Panc1 (cell line): ENCODE measurements around the gene SGCA. TPM values are rescaled to one million over a fixed set of nuclear protein-coding genes. Genes with fewer than 3 reads are reported as not detected.

ENCODE experiments used
- ATAC-seq: fragments of 200-7000 bp; cut with Tn5 transposase; 2 replicates; pipeline ENCODE4 v1.9.1; 2020; ENCODE audit warnings: mild to moderate bottlenecking, moderate library complexity
- BruUV-seq: library from RNA; stranded (reverse); fragments of 400-500 nt; replicated peaks from 2 replicates; lab custom pipeline; 2021; lab: Mats Ljungman, UMichigan
- CTCF ChIA-PET: fragments of 300-600 bp; sonication (Branson Sonifier 250); formaldehyde crosslinking; loops from one replicate; lab custom pipeline; 2022; ENCODE audit warnings: antibody characterized with exemption; lab: Charles Lee
- POLR2A ChIA-PET: fragments of 300-600 bp; sonication (Branson Sonifier 250); formaldehyde crosslinking; loops from one replicate; lab custom pipeline; 2022; ENCODE audit warnings: antibody characterized with exemption; lab: Charles Lee
- DNase-seq: peaks from one replicate; pipeline ENCODE4 v3.0.0-alpha.2; 2010; ENCODE audit warnings: low read depth, low spot score
- H3K27ac ChIP-seq: 2 replicates; pipeline ENCODE4 v1.5.1; 2011; ENCODE audit warnings: mild to moderate bottlenecking, low read length, inconsistent platforms
- H3K27me3 ChIP-seq: fragments of 200-500 bp; sonication (Bioruptor generic); 2 replicates; pipeline ENCODE4 v1.6.0; 2014; ENCODE audit warnings: low read length, inconsistent platforms; ENCODE audit not compliant: control insufficient read depth, insufficient read depth
- H3K36me3 ChIP-seq: fragments of 200-500 bp; sonication (Bioruptor generic); 2 replicates; pipeline ENCODE4 v1.5.1; 2014; ENCODE audit warnings: inconsistent platforms, mild to moderate bottlenecking, low read length, moderate library complexity; ENCODE audit not compliant: control insufficient read depth, insufficient read depth
- H3K4me1 ChIP-seq: 2 replicates; pipeline ENCODE4 v1.5.1; 2011; ENCODE audit warnings: inconsistent platforms, mild to moderate bottlenecking, low read length, moderate library complexity; ENCODE audit not compliant: control insufficient read depth, insufficient read depth
- H3K4me3 ChIP-seq, 2 experiments: 2 replicates each; pipeline ENCODE4 v1.5.1; 2011 to 2012; ENCODE audit warnings: low read depth in 2 of 2, low read length in 2 of 2, mild to moderate bottlenecking in 2 of 2, inconsistent platforms in 1 of 2, moderate library complexity in 1 of 2
- H3K9me3 ChIP-seq: fragments of 200-500 bp; sonication (Bioruptor generic); 2 replicates; pipeline ENCODE4 v1.5.1; 2014; ENCODE audit warnings: low read depth, mild to moderate bottlenecking, inconsistent platforms, low read length, moderate library complexity; ENCODE audit not compliant: control insufficient read depth, insufficient read depth
- CTCF ChIP-seq: fragments of 450-650 bp; IDR thresholded peaks from 2 replicates; pipeline ENCODE4 v1.5.1; 2017; ENCODE audit warnings: mild to moderate bottlenecking
- POLR2AphosphoS5 ChIP-seq: IDR thresholded peaks from 2 replicates; pipeline ENCODE4 v1.6.1; 2012; ENCODE audit warnings: mild to moderate bottlenecking, low read depth, low read length, moderate library complexity
- REST ChIP-seq, 2 experiments: IDR thresholded peaks; 2 replicates each; pipeline ENCODE4 v1.6.1; 2011 to 2012; ENCODE audit warnings: low read depth in 2 of 2, control low read depth in 1 of 2, low read length in 1 of 2, mild to moderate bottlenecking in 1 of 2, moderate library complexity in 1 of 2; ENCODE audit not compliant: insufficient read depth in 1 of 2
- SIN3A ChIP-seq: IDR thresholded peaks from 2 replicates; pipeline ENCODE4 v1.6.1; 2012; ENCODE audit warnings: low read depth, mild to moderate bottlenecking, low read length, moderate library complexity, borderline replicate concordance; ENCODE audit not compliant: insufficient read depth
- TCF7L2 ChIP-seq: IDR thresholded peaks from 2 replicates; pipeline ENCODE4 v1.6.1; 2011; ENCODE audit warnings: mild to moderate bottlenecking, low read depth, low read length, inconsistent platforms
- in situ Hi-C: cut with HindIII; loops from 2 replicates; pipeline ENCODE4 v1.10.0; 2016; ENCODE audit warnings: low sequenced_read_pairs, low pct_unique_long_range_greater_than_20kb
- intact Hi-C: fragments of 100-400 bp; cut with micrococcal nuclease; formaldehyde crosslinking; loops from one replicate; pipeline ENCODE4 v1.10.0; 2022; ENCODE audit not compliant: unreplicated experiment
- total RNA-seq: library from RNA; stranded (reverse); gene quantifications from one replicate; pipeline ENCODE4 v1.2.1, GENCODE V29; 2021; ENCODE audit not compliant: unreplicated experiment

Gene SGCA
- total RNA-seq, 1 experiment from 2014 or later, result not detected

- intact Hi-C loops (no loop called here), in situ Hi-C loops (loop anchor here (5.0 kb wide), 1 partner anchor 50 kb away; no protein-coding TSS in a partner anchor)
- Histone ChIP-seq H3K4me3 (no peak overlapping the region), H3K36me3 (no peaks in the 10 kb centered on the region), H3K4me1 (peaks cover 9% of the 10 kb centered on the region; the same call in 1 of the 2 replicates), H3K9me3 (no peaks in the 10 kb centered on the region), H3K27me3 (no peaks in the 10 kb centered on the region), H3K27ac (no peak overlapping the region)
- ChIA-PET CTCF (interaction anchor here (0.6 kb wide), 1 partner anchor 124 kb away, joined by 14 read pairs; no protein-coding TSS in a partner anchor), POLR2A (interaction anchor here (0.6 kb wide), 2 partner anchors 71 to 218 kb away, joined by 3 to 6 read pairs; no protein-coding TSS in a partner anchor)
- ATAC-seq, result no peak
- BruUV-seq, result no TSS peak
- no peak for DNase-seq
- TF ChIP-seq TCF7L2, result no peak
- TF ChIP-seq CTCF, result no peak
- no peak for TF ChIP-seq POLR2AphosphoS5
- no peak for TF ChIP-seq SIN3A
- no peak for TF ChIP-seq REST (IDR thresholded peaks at IDR 0.05; ENCODE audit: insufficient read depth in 1 of 2, low read depth in 2 of 2, low read length in 1 of 2)
These were observed 51.8 kb downstream of the SGCA start for GRCh38 chr17:50217591-50217990.

GRCh38 chr17:50218071-50218759 lies 52.4 kb downstream of the SGCA start:
- TF ChIP-seq TCF7L2, result no peak
- TF ChIP-seq REST (IDR thresholded peaks at IDR 0.05; ENCODE audit: insufficient read depth in 1 of 2, low read depth in 2 of 2, low read length in 1 of 2), result no peak
- ATAC-seq (no peak), DNase-seq (no peak)
- Histone ChIP-seq H3K36me3 (no peaks in the 10 kb centered on the region), H3K27ac (no peak overlapping the region), H3K4me3 (no peak overlapping the region), H3K9me3 (no peaks in the 10 kb centered on the region), H3K4me1 (peaks cover 9% of the 10 kb centered on the region; the same call in 1 of the 2 replicates), H3K27me3 (no peaks in the 10 kb centered on the region)
- intact Hi-C loops, result no loop called here
- ChIA-PET POLR2A (interaction anchor here (0.6 kb wide), 1 partner anchor 70 kb away, joined by 3 read pairs; no protein-coding TSS in a partner anchor), CTCF (interaction anchor here (0.6 to 0.7 kb wide), 2 partner anchors 77 to 124 kb away, joined by 3 to 14 read pairs; no protein-coding TSS in a partner anchor)
- no TSS peak for BruUV-seq
- in situ Hi-C loops, result loop anchor here (5.0 kb wide), 1 partner anchor 49 kb away; no protein-coding TSS in a partner anchor
